Mesenchymal stem cell (in vitro differentiated cells and primary cell): ENCODE measurements around the gene PDZD2.

Experiments used
- DNase-seq: peaks from one replicate; pipeline ENCODE4 v3.0.0-alpha.2; 2013
- H2AFZ ChIP-seq: one replicate; pipeline ENCODE4 v1.6.1; 2013; ENCODE audit warnings: low read depth, mild to moderate bottlenecking, control low read depth, inconsistent platforms, low read length, moderate library complexity
- H2AK5ac ChIP-seq: 2 replicates; pipeline ENCODE4 v1.6.1; 2013; ENCODE audit warnings: low read length, moderate library complexity, mild to moderate bottlenecking, inconsistent platforms; ENCODE audit not compliant: severe bottlenecking
- H2BK120ac ChIP-seq: one replicate; pipeline ENCODE4 v1.6.1; 2013; ENCODE audit warnings: low read depth, mild to moderate bottlenecking, inconsistent platforms, low read length, moderate library complexity
- H2BK12ac ChIP-seq, 2 experiments: one replicate each; pipeline ENCODE4 v1.6.1; 2013; ENCODE audit warnings: inconsistent platforms in 2 of 2, low read length in 2 of 2, mild to moderate bottlenecking in 2 of 2, moderate library complexity in 2 of 2, control low read depth in 1 of 2
- H2BK15ac ChIP-seq: one replicate; pipeline ENCODE4 v1.6.1; 2013; ENCODE audit warnings: mild to moderate bottlenecking, low read depth, inconsistent platforms; ENCODE audit not compliant: poor library complexity, severe bottlenecking
- H2BK5ac ChIP-seq: 2 replicates; pipeline ENCODE4 v1.6.1; 2013; ENCODE audit warnings: low read depth, mild to moderate bottlenecking, low read length, control low read depth, inconsistent platforms; ENCODE audit not compliant: poor library complexity, severe bottlenecking
- H3K14ac ChIP-seq, 2 experiments: one replicate each; pipeline ENCODE4 v1.6.1; 2013; ENCODE audit warnings: inconsistent platforms in 2 of 2, low read length in 2 of 2, control low read depth in 1 of 2, mild to moderate bottlenecking in 1 of 2, moderate library complexity in 1 of 2
- H3K18ac ChIP-seq, 2 experiments: one replicate each; pipeline ENCODE4 v1.6.1; 2013; ENCODE audit warnings: inconsistent platforms in 2 of 2, low read length in 2 of 2, control low read depth in 1 of 2, low read depth in 1 of 2, mild to moderate bottlenecking in 1 of 2
- H3K23ac ChIP-seq, 2 experiments: one replicate each; pipeline ENCODE4 v1.6.1; 2013; ENCODE audit warnings: inconsistent platforms in 2 of 2, low read length in 2 of 2, mild to moderate bottlenecking in 2 of 2, moderate library complexity in 2 of 2, control low read depth in 1 of 2
- H3K27ac ChIP-seq: 2 replicates; pipeline ENCODE4 v1.5.1; 2013; ENCODE audit warnings: mild to moderate bottlenecking, moderate library complexity, low read length, control low read depth, inconsistent platforms; ENCODE audit not compliant: poor library complexity, severe bottlenecking
- H3K27me3 ChIP-seq, 2 experiments: 2 replicates each; pipeline versions ENCODE4 v1.6.1 to v1.7.0; 2013; ENCODE audit warnings: low read length in 2 of 2, mild to moderate bottlenecking in 2 of 2, moderate library complexity in 2 of 2, control low read depth in 1 of 2, inconsistent platforms in 1 of 2; ENCODE audit not compliant: control insufficient read depth in 1 of 2, insufficient read depth in 1 of 2
- H3K36me3 ChIP-seq, 2 experiments: 2 replicates each; pipeline versions ENCODE4 v1.6.1 to v1.7.0; 2013; ENCODE audit warnings: low read length in 2 of 2, control low read depth in 1 of 2, inconsistent platforms in 1 of 2, low read depth in 1 of 2, mild to moderate bottlenecking in 1 of 2; ENCODE audit not compliant: insufficient read depth in 2 of 2, control insufficient read depth in 1 of 2
- H3K4ac ChIP-seq, 2 experiments: one replicate each; pipeline ENCODE4 v1.6.1; 2013; ENCODE audit warnings: inconsistent platforms in 2 of 2, low read length in 2 of 2, mild to moderate bottlenecking in 2 of 2, moderate library complexity in 2 of 2, control low read depth in 1 of 2, low read depth in 1 of 2
- H3K4me1 ChIP-seq: 2 replicates; pipeline ENCODE4 v1.6.1; 2013; ENCODE audit warnings: low read depth, low read length, control low read depth; ENCODE audit not compliant: control insufficient read depth, insufficient read depth
- H3K4me2 ChIP-seq: 2 replicates; pipeline ENCODE4 v1.6.1; 2013; ENCODE audit warnings: low read length, mild to moderate bottlenecking, inconsistent platforms; ENCODE audit not compliant: poor library complexity, severe bottlenecking
- H3K4me3 ChIP-seq, 2 experiments: 2 replicates each; pipeline versions ENCODE4 v1.5.1 to v1.7.0; 2013; ENCODE audit warnings: low read length in 2 of 2, mild to moderate bottlenecking in 2 of 2, control low read depth in 1 of 2, low read depth in 1 of 2; ENCODE audit not compliant: insufficient read depth in 1 of 2
- H3K79me1 ChIP-seq: replicated peaks from 2 replicates; pipeline ENCODE4 v1.6.1; 2013; ENCODE audit warnings: mild to moderate bottlenecking, control low read depth, low read length, inconsistent platforms; ENCODE audit not compliant: poor library complexity, severe bottlenecking
- H3K9ac ChIP-seq: 2 replicates; pipeline ENCODE4 v1.7.0; 2013; ENCODE audit warnings: mild to moderate bottlenecking, low read length, moderate library complexity
- H3K9me3 ChIP-seq: 2 replicates; pipeline ENCODE4 v1.7.0; 2013; ENCODE audit warnings: mild to moderate bottlenecking, low read length; ENCODE audit not compliant: control insufficient read depth
- H4K8ac ChIP-seq: one replicate; pipeline ENCODE4 v1.6.1; 2013; ENCODE audit warnings: inconsistent platforms, mild to moderate bottlenecking, low read length, moderate library complexity
- H4K91ac ChIP-seq: one replicate; pipeline ENCODE4 v1.6.1; 2013; ENCODE audit warnings: mild to moderate bottlenecking, low read length, inconsistent platforms
- WGBS: methylation state at CpG from one replicate; pipeline ENCODE4 v1.1.7; 2013; ENCODE audit warnings: mixed read lengths; 5-methylcytosine and 5-hydroxymethylcytosine counted together

Gene PDZD2

DNA sequence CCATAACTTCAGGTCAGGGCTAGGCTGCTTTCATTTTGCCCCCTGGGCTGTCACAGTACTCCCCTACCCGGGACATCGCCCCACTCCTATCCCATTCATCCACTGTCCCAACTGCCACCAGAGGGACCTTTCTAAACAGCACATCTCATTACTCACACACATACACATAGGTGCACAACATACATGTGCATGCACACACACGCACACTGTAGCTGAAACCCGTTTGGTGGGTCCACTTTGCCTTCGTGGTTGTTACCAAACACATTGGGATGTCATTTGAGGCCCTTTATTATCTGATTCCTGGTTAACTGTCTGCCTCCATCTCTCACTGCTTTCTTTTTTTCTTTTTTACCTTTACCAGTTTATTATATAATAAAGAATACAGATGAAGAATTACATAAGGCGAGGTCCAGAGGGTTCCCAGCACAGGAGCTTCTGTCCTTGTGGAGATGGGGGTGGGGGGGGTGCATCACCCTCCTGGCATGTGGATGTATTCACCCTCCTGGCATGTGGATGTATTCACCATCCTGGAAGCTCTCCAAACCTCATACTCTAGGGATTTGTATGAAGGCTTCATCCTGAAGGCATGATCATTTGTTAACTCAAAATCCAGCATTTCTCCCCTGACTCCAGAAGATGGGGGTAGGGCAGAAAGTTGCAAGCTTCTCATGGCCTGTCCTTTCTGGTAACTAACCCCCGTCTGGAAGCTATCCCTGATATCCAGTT is 349.2 kb downstream of the PDZD2 start:
- Histone ChIP-seq H2BK12ac (peak overlapping the region; percentile 44 to 99), H2BK120ac (no peak overlapping the region), H2AFZ (no peak overlapping the region), H3K18ac (peak overlapping the region in 1 of 2 experiments; percentile 87), H2BK5ac (peak overlapping the region; percentile 22), H3K27ac (peak overlapping the region; percentile 78), H3K4me2 (no peak overlapping the region), H3K23ac (no peak overlapping the region), H3K9ac (no peak overlapping the region), H3K4me1 (peaks cover 20% of the 10 kb centered on the region), H3K9me3 (peaks cover 4% of the 10 kb centered on the region), H2AK5ac (peak overlapping the region; percentile 89), H2BK15ac (no peak overlapping the region), H3K27me3 (peaks cover 0 to 8% of the 10 kb centered on the region in 2 experiments), H3K4me3 (peak overlapping the region in 1 of 2 experiments; percentile 16), H3K14ac (peak overlapping the region in 1 of 2 experiments; percentile 70), H3K79me1 (no peaks in the 10 kb centered on the region), H3K4ac (peak overlapping the region in 1 of 2 experiments; percentile 26), H3K36me3 (no peaks in the 10 kb centered on the region), H4K91ac (no peak overlapping the region), H4K8ac (no peak overlapping the region)
- 81% methylated on average over 7 of the region's 7 CpGs for WGBS
- DNase-seq, result peak; percentile 89

DNA sequence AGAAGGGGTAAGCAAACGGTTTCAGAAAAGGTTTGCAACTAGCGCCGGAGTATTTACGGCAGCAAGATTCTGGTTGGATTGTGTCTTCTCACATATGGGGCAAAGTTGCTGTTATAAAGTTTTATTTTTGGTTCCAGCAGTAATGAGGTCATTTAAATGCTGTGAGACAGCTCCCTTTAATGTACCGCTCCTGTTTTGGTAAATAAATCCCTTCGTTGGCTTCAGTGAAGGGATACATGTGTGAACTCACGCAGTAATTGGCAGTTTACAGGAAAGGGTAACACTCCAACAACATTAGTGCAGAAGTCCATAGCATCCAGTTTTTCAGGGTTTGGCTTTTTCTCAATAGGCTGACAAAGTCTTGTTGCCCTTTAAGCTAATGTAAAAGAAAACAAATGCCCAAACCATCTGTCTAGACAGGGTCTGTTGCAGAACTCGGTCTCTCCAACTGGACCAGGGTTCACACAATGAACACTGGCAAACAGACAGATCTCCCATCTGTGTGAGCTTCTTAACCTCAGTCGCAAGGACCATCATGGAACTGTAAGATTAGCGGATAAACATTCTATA is 351.2 kb downstream of the PDZD2 start:
- H3K23ac ChIP-seq, result no peak overlapping the region
- peaks cover 0 to 14% of the 10 kb centered on the region in 2 experiments for H3K27me3 ChIP-seq
- H4K91ac ChIP-seq, result no peak overlapping the region
- peak overlapping the region; percentile 94 for H2AK5ac ChIP-seq
- H3K27ac ChIP-seq, result no peak overlapping the region
- 75% methylated on average over 10 of the region's 10 CpGs for WGBS
- no peak overlapping the region for H2AFZ ChIP-seq
- H3K36me3 ChIP-seq, result no peaks in the 10 kb centered on the region
- H2BK15ac ChIP-seq, result no peak overlapping the region
- peaks cover 4% of the 10 kb centered on the region for H3K9me3 ChIP-seq
- no peaks in the 10 kb centered on the region for H3K79me1 ChIP-seq
- H3K4me2 ChIP-seq, result no peak overlapping the region
- H3K18ac ChIP-seq, result peak overlapping the region in 1 of 2 experiments; percentile 19
- no peak overlapping the region for H3K14ac ChIP-seq
- H2BK12ac ChIP-seq, result no peak overlapping the region
- no peak overlapping the region for H3K9ac ChIP-seq
- H2BK120ac ChIP-seq, result no peak overlapping the region
- H2BK5ac ChIP-seq, result no peak overlapping the region
- no peak overlapping the region for H3K4me3 ChIP-seq
- H4K8ac ChIP-seq, result peak overlapping the region; percentile 31
- H3K4me1 ChIP-seq, result peaks cover 23% of the 10 kb centered on the region
- DNase-seq, result no peak
- H3K4ac ChIP-seq, result no peak overlapping the region

DNA sequence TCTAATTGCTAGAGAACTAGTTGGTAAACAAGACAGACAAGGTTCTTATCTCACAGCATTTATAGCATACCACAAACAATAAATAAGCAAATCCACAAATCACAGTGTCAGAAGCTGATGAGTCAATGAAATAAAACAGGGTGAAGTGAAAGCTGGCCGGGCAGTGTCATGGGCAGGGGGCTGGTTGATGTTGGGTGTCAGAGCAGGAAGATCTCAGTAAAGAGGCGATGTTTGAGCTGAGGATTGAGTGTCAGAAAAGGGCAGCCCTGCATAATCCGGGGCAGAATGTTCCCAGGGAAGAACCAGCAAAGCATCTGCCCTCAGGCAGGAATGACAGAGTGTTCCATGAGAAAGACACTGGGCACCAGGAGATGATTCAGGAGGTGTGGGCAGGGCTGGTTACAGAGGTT is 351.8 kb downstream of the PDZD2 start:
- no peaks in the 10 kb centered on the region for H3K79me1 ChIP-seq
- no peaks in the 10 kb centered on the region for H3K36me3 ChIP-seq
- H4K91ac ChIP-seq, result no peak overlapping the region
- peak overlapping the region in 1 of 2 experiments; percentile 59 for H2BK12ac ChIP-seq
- 36% methylated on average over 3 of the region's 3 CpGs for WGBS
- H3K4ac ChIP-seq, result peak overlapping the region in 1 of 2 experiments; percentile 45
- H3K14ac ChIP-seq, result peak overlapping the region in 1 of 2 experiments; percentile 56
- peak overlapping the region; percentile 38 to 49 for H3K18ac ChIP-seq
- H3K9ac ChIP-seq, result no peak overlapping the region
- H2BK120ac ChIP-seq, result no peak overlapping the region
- H3K4me1 ChIP-seq, result peaks cover 23% of the 10 kb centered on the region
- H2AFZ ChIP-seq, result no peak overlapping the region
- H3K27ac ChIP-seq, result no peak overlapping the region
- H2BK15ac ChIP-seq, result no peak overlapping the region
- no peak overlapping the region for H3K4me2 ChIP-seq
- peak; percentile 77 for DNase-seq
- H2AK5ac ChIP-seq, result peak overlapping the region; percentile 47
- H4K8ac ChIP-seq, result no peak overlapping the region
- H3K23ac ChIP-seq, result no peak overlapping the region
- peaks cover 0 to 19% of the 10 kb centered on the region in 2 experiments for H3K27me3 ChIP-seq
- H2BK5ac ChIP-seq, result no peak overlapping the region
- peaks cover 4% of the 10 kb centered on the region for H3K9me3 ChIP-seq
- no peak overlapping the region for H3K4me3 ChIP-seq

- Histone ChIP-seq H4K91ac (no peak overlapping the region), H2BK12ac (no peak overlapping the region), H2AK5ac (peak overlapping the region; percentile 98), H3K4me1 (peaks cover 23% of the 10 kb centered on the region), H3K79me1 (no peaks in the 10 kb centered on the region), H3K4me2 (no peak overlapping the region), H3K14ac (no peak overlapping the region), H3K9ac (no peak overlapping the region), H3K36me3 (no peaks in the 10 kb centered on the region), H3K9me3 (peaks cover 1% of the 10 kb centered on the region), H3K4ac (no peak overlapping the region), H4K8ac (no peak overlapping the region), H2BK120ac (no peak overlapping the region), H3K23ac (no peak overlapping the region), H2BK5ac (peak overlapping the region; percentile 91), H3K27ac (peak overlapping the region; percentile 96), H3K27me3 (peaks cover 0 to 35% of the 10 kb centered on the region in 2 experiments), H2BK15ac (no peak overlapping the region), H3K4me3 (no peak overlapping the region), H3K18ac (no peak overlapping the region), H2AFZ (no peak overlapping the region)
- WGBS, result 92% methylated on average over 1 of the region's 2 CpGs
- DNase-seq, result no peak
Observed at GRCh38 chr5:31992377-31992776, 353.4 kb downstream of the PDZD2 start.
